GM23248 (cell line): ENCODE results near the gene SOX5.

Experiments used
- EZH2 ChIP-seq: fragments of 200-600 bp; sonication (generic); IDR thresholded peaks from 2 replicates; pipeline ENCODE4 v1.6.1; 2018; ENCODE audit warnings: antibody characterized with exemption, mild to moderate bottlenecking; ENCODE audit not compliant: insufficient read depth, poor library complexity, severe bottlenecking
- EZH2phosphoT487 ChIP-seq: fragments of 200-600 bp; sonication (generic); IDR thresholded peaks from 2 replicates; pipeline ENCODE4 v1.6.1; 2018; ENCODE audit warnings: antibody characterized with exemption, moderate library complexity, mild to moderate bottlenecking, low read depth; ENCODE audit not compliant: insufficient read depth

DNA sequence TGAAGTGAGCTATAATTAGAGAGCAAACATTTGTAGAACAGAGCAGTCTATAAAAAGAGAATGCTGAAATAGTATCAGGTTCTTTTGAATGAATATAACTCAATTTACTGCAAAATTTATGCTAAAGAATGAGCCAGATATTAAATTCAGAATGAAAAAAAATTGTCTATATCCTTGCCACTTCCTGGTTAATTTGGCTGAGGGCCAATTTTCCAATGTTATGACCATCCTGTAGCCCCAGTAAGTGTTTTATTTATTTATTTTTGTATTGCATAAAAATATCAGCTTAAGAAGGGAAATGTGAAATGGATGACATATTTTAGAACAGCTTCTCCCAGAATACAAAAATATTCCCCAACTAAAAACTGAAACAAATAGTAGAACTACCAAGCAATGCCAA is 263.4 kb downstream of the SOX5 start:
- TF ChIP-seq EZH2 (no peak), EZH2phosphoT487 (no peak)
